CD14-positive monocyte (primary cell): Measurements from ENCODE around the gene SPANXA2. TPM values are rescaled to one million over a fixed set of nuclear protein-coding genes. Genes with fewer than 3 reads are reported as not detected.
"Not testable (repeated sequence)": the region's sequence is repeated elsewhere in the genome, so short reads cannot be mapped to it uniquely, and the experiment has no call there.

Experiments
- DNase-seq, 3 donors: peaks; one replicate each; pipeline ENCODE4 v3.0.0-alpha.2; 2011 to 2022
- H2AFZ ChIP-seq: 2 replicates; pipeline ENCODE4 v1.6.0; 2012; ENCODE audit warnings: mild to moderate bottlenecking, low read depth, low read length, inconsistent platforms; ENCODE audit not compliant: insufficient read depth, poor library complexity, severe bottlenecking
- H3K27ac ChIP-seq, 2 donors: 1 replicate in 1 of 2; 2 replicates in 1 of 2; pipeline ENCODE4 v1.5.1; 2012 to 2013; ENCODE audit warnings: low read length in 2 of 2, control low read depth in 1 of 2, inconsistent platforms in 1 of 2, low read depth in 1 of 2, mild to moderate bottlenecking in 1 of 2
- H3K27me3 ChIP-seq, 2 donors: one replicate each; pipeline versions ENCODE4 v1.6.0 to v1.6.1; 2011 to 2013; ENCODE audit warnings: low read length in 2 of 2; ENCODE audit not compliant: control insufficient read depth in 2 of 2, insufficient read depth in 2 of 2
- H3K36me3 ChIP-seq, 2 donors: replicated peaks in 1 of 2; 1 replicate in 1 of 2; 2 replicates in 1 of 2; pipeline versions ENCODE4 v1.5.1 to v1.6.1; 2012 to 2013; ENCODE audit warnings: low read length in 2 of 2, control low read depth in 1 of 2, inconsistent platforms in 1 of 2, mild to moderate bottlenecking in 1 of 2; ENCODE audit not compliant: insufficient read depth in 2 of 2, control insufficient read depth in 1 of 2
- H3K4me1 ChIP-seq, 2 donors: 1 replicate in 1 of 2; 2 replicates in 1 of 2; pipeline versions ENCODE4 v1.5.1 to v1.6.1; 2012 to 2013; ENCODE audit warnings: low read length in 2 of 2, control low read depth in 1 of 2, inconsistent platforms in 1 of 2, mild to moderate bottlenecking in 1 of 2, moderate library complexity in 1 of 2; ENCODE audit not compliant: insufficient read depth in 2 of 2, control insufficient read depth in 1 of 2
- H3K4me2 ChIP-seq: replicated peaks from 2 replicates; pipeline ENCODE3; 2012; ENCODE audit warnings: low read length, moderate library complexity, mild to moderate bottlenecking; ENCODE audit not compliant: poor library complexity, severe bottlenecking; ENCODE audit errors: extremely low read depth
- H3K4me3 ChIP-seq, 3 experiments: fragments of 200-600 bp in 1 of 3; sonication (generic) in 1 of 3; replicated peaks in 1 of 3; 1 replicate in 2 of 3; 2 replicates in 1 of 3; pipeline ENCODE4 v1.5.1; 2011 to 2013; ENCODE audit warnings: low read length in 3 of 3, mild to moderate bottlenecking in 3 of 3, control low read depth in 2 of 3, low read depth in 2 of 3, inconsistent platforms in 1 of 3, moderate library complexity in 1 of 3
- H3K79me2 ChIP-seq: 2 replicates; pipeline ENCODE4 v1.6.0; 2012; ENCODE audit warnings: mild to moderate bottlenecking, control low read depth, inconsistent platforms, low read length, moderate library complexity; ENCODE audit not compliant: insufficient read depth
- H3K9ac ChIP-seq: 2 replicates; pipeline ENCODE4 v1.6.0; 2017; ENCODE audit warnings: low read length, mild to moderate bottlenecking; ENCODE audit not compliant: insufficient read depth, poor library complexity, severe bottlenecking
- H3K9me3 ChIP-seq, 2 donors: replicated peaks in 1 of 2; 1 replicate in 1 of 2; 2 replicates in 1 of 2; pipeline versions ENCODE4 v1.5.1 to v1.6.1; 2012 to 2013; ENCODE audit warnings: low read length in 2 of 2, control low read depth in 1 of 2; ENCODE audit not compliant: control insufficient read depth in 1 of 2, insufficient read depth in 1 of 2
- H4K20me1 ChIP-seq: 2 replicates; pipeline ENCODE4 v1.6.0; 2012; ENCODE audit warnings: mild to moderate bottlenecking, low read length, control low read depth, moderate library complexity; ENCODE audit not compliant: insufficient read depth
- H3K27ac Mint-ChIP-seq, 7 donors: one replicate each; pipeline ENCODE4 v1.8.0; 2020; ENCODE audit warnings: mild to moderate bottlenecking in 7 of 7, mixed read lengths in 7 of 7, moderate library complexity in 6 of 7, inconsistent platforms in 2 of 7
- H3K27me3 Mint-ChIP-seq, 3 donors: one replicate each; pipeline ENCODE4 v1.8.0; 2021 to 2022; ENCODE audit warnings: low read depth in 3 of 3, mild to moderate bottlenecking in 3 of 3, mixed read lengths in 3 of 3, moderate library complexity in 3 of 3, inconsistent platforms in 1 of 3
- H3K36me3 Mint-ChIP-seq, 2 donors: one replicate each; pipeline ENCODE4 v1.8.0; 2020; ENCODE audit warnings: mixed read lengths in 2 of 2, inconsistent platforms in 1 of 2, mild to moderate bottlenecking in 1 of 2
- H3K4me1 Mint-ChIP-seq: one replicate; pipeline ENCODE4 v1.8.0; 2020; ENCODE audit warnings: mild to moderate bottlenecking, mixed read lengths
- H3K4me3 Mint-ChIP-seq, 2 donors: one replicate each; pipeline ENCODE4 v1.8.0; 2020; ENCODE audit warnings: mild to moderate bottlenecking in 2 of 2, mixed read lengths in 2 of 2, moderate library complexity in 1 of 2
- H3K9me3 Mint-ChIP-seq, 7 donors: one replicate each; pipeline ENCODE4 v1.8.0; 2020 to 2022; ENCODE audit warnings: mixed read lengths in 7 of 7, mild to moderate bottlenecking in 6 of 7, moderate library complexity in 6 of 7, inconsistent platforms in 2 of 7
- WGBS: methylation state at CpG from one replicate; pipeline ENCODE4 v1.1.5; 2013; ENCODE audit warnings: missing lambda C conversion rate; ENCODE audit not compliant: insufficient coverage; 5-methylcytosine and 5-hydroxymethylcytosine counted together
- intact Hi-C, 2 donors: fragments of 100-400 bp; cut with micrococcal nuclease; formaldehyde crosslinking; loops; one replicate each; pipeline versions ENCODE4 v1.15.0 to v1.15.1; 2023
- polyA minus RNA-seq: library from RNA; depleted of rRNA, polyadenylated mRNA; stranded (reverse); fragments of >200 nt; gene quantifications from 2 replicates; pipeline ENCODE4 v1.2.3, GENCODE V29; 2012
- polyA plus RNA-seq, 3 donors: library from polyadenylated mRNA; depleted of rRNA in 1 of 3; unstranded in 2 of 3; stranded (reverse) in 1 of 3; fragments of 300-500 nt in 2 of 3; fragments of >200 nt in 1 of 3; fragmentation: Illumina TruSeq in 2 of 3; gene quantifications; 1 replicate in 2 of 3; 2 replicates in 1 of 3; pipeline ENCODE4 v1.2.3, GENCODE V29; 2012 to 2021
- total RNA-seq, 12 experiments: library from RNA in 1 of 12; stranded (reverse) in 1 of 12; fragments of 120-200 nt in 1 of 12; gene quantifications; one replicate each; pipeline ENCODE4 v1.2.4 and lab custom pipeline; 2013 to 2026; ENCODE audit warnings: mixed read lengths in 6 of 12, inconsistent platforms in 1 of 12

SPANXA2 gene, protein sequence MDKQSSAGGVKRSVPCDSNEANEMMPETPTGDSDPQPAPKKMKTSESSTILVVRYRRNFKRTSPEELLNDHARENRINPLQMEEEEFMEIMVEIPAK
- total RNA-seq (2013), result not detected
- polyA plus RNA-seq (not detected), polyA minus RNA-seq (not detected in 2 replicates), total RNA-seq (lab: John Stamatoyannopoulos, UW) (0 reads per million in 11 experiments)

DNA sequence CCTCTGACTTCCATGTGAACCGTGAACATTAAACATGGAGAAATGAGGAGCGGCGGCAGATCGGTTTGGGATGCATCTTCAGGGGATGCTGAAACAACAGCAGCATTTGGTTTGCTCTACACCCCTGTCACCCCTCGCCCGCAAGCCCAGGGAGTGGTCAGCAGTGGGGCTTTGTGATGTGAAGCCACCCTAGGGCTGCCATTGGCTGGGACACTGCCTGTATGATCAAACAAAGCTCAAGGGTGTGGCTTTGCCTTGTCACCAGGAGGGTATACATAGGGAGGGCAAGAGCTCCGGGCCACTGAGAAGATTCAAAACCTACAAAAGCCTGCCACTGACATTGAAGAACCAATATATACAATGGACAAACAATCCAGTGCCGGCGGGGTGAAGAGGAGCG lies at the start of gene SPANXA2:
Gene SPANXA2, plus strand, starts transcription at position 301 of the 400 bp plus-strand sequence. Its CDS starts 60 bp downstream, at position 361.
- intact Hi-C loops, H3K4me2 ChIP-seq, H3K27ac ChIP-seq, H3K9me3 Mint-ChIP-seq, H3K36me3 ChIP-seq, DNase-seq, H2AFZ ChIP-seq, H3K4me3 Mint-ChIP-seq, H3K4me1 ChIP-seq, H3K9me3 ChIP-seq, H3K79me2 ChIP-seq, H3K4me3 ChIP-seq, H3K9ac ChIP-seq, H3K36me3 Mint-ChIP-seq, H3K27ac Mint-ChIP-seq, H3K27me3 Mint-ChIP-seq, H3K27me3 ChIP-seq, H4K20me1 ChIP-seq, H3K4me1 Mint-ChIP-seq: not testable (repeated sequence)
- WGBS, result no CpG with 5 or more reads among the region's 10 CpGs

DNA sequence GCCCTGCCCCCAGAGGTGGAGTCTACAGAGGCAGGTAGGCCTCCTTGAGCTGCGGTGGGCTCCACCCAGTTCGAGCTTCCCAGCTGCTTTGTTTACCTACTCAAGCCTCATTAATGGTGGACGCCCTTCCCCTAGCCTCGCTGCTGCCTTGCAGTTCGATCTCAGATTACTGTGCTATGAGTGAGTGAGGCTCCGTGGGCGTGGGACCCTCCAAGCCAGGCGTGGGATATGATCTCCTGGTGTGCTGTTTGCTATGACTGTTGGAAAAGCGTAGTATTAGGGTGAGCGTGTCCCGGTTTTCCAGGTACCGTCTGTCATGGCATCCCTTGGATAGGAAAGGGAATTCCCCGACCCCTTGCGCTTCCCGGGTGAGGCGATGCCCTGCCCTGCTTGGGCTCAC lies 47.0 kb upstream of the SPANXA2 start:
- H3K4me3 Mint-ChIP-seq, H3K27me3 Mint-ChIP-seq, H4K20me1 ChIP-seq, intact Hi-C loops, H3K27ac Mint-ChIP-seq, H3K9me3 Mint-ChIP-seq, H3K9me3 ChIP-seq, H3K36me3 ChIP-seq, DNase-seq, H3K4me2 ChIP-seq, H3K9ac ChIP-seq, H2AFZ ChIP-seq, H3K4me3 ChIP-seq, H3K4me1 ChIP-seq, H3K4me1 Mint-ChIP-seq, H3K79me2 ChIP-seq, H3K36me3 Mint-ChIP-seq, H3K27ac ChIP-seq, H3K27me3 ChIP-seq: not testable (repeated sequence)
- no CpG with 5 or more reads among the region's 16 CpGs for WGBS

DNA sequence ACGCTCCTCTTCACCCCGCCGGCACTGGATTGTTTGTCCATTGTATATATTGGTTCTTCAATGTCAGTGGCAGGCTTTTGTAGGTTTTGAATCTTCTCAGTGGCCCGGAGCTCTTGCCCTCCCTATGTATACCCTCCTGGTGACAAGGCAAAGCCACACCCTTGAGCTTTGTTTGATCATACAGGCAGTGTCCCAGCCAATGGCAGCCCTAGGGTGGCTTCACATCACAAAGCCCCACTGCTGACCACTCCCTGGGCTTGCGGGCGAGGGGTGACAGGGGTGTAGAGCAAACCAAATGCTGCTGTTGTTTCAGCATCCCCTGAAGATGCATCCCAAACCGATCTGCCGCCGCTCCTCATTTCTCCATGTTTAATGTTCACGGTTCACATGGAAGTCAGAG lies 4.9 kb upstream of the SPANXA2 start, which contains the start of gene SPANXA1:
Gene SPANXA1, minus strand, starts transcription at position 101 of the 400 bp plus-strand sequence. Its CDS starts 60 bp downstream, at position 41.
- H3K27ac ChIP-seq, H3K27me3 ChIP-seq, H3K36me3 ChIP-seq, H3K27ac Mint-ChIP-seq, H3K4me3 ChIP-seq, H2AFZ ChIP-seq, H3K4me1 ChIP-seq, intact Hi-C loops, H3K9ac ChIP-seq, H3K4me1 Mint-ChIP-seq, H3K36me3 Mint-ChIP-seq, H3K4me2 ChIP-seq, H3K4me3 Mint-ChIP-seq, H3K9me3 ChIP-seq, H3K9me3 Mint-ChIP-seq, H3K27me3 Mint-ChIP-seq, DNase-seq, H4K20me1 ChIP-seq, H3K79me2 ChIP-seq: not testable (repeated sequence)
- WGBS, result no CpG with 5 or more reads among the region's 10 CpGs
